Stomach (tissue), 4 donors: ENCODE results near the gene SUSD2.

ENCODE experiments used
- POLR2AphosphoS5 ChIP-seq, 3 donors: sonication (generic); formaldehyde crosslinking; IDR thresholded peaks; one replicate each; pipeline ENCODE4 v1.6.1; 2016; ENCODE audit warnings: antibody characterized with exemption in 3 of 3
- TF ChIP-seq, protein P1 (sequence below), 7 experiments: fragments of 450-650 bp in 4 of 7; fragments of 200-600 bp in 3 of 7; sonication (generic) in 3 of 7; IDR thresholded peaks; one replicate each; pipeline ENCODE4 v1.5.1; 2016 to 2019; ENCODE audit warnings: antibody characterized with exemption in 7 of 7, control low read depth in 2 of 7, mild to moderate bottlenecking in 1 of 7

DNA sequence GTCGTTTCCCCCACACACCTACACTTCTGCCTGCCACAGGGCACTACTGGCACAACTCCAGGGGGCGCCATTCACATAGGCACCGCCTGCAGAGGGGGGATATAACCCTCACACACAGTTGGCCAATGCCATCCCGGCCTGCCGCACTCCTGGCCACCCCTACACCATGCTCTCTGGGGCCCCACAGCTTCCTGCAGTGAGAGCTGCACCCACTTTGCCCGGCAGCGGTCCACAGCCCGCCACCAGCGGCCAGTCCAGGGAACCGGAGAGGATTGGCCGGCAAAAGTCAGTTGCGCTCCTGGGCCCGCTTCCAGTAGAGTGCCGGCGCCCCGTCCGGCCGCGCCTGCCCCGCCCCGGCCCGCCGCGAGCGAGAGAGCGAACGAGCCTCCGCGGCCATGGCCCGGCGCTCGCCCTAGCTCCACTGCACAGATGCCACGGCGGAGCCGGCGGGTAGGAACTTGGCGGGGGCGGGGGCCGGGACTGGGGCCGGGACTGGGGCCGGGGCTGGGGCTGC lies 25.6 kb upstream of the SUSD2 start:
- TF ChIP-seq, protein P1, sequence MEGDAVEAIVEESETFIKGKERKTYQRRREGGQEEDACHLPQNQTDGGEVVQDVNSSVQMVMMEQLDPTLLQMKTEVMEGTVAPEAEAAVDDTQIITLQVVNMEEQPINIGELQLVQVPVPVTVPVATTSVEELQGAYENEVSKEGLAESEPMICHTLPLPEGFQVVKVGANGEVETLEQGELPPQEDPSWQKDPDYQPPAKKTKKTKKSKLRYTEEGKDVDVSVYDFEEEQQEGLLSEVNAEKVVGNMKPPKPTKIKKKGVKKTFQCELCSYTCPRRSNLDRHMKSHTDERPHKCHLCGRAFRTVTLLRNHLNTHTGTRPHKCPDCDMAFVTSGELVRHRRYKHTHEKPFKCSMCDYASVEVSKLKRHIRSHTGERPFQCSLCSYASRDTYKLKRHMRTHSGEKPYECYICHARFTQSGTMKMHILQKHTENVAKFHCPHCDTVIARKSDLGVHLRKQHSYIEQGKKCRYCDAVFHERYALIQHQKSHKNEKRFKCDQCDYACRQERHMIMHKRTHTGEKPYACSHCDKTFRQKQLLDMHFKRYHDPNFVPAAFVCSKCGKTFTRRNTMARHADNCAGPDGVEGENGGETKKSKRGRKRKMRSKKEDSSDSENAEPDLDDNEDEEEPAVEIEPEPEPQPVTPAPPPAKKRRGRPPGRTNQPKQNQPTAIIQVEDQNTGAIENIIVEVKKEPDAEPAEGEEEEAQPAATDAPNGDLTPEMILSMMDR (IDR thresholded peaks at IDR 0.05) = peak in 4 of 7 experiments; percentile 24 to 37 (median 30)
- TF ChIP-seq POLR2AphosphoS5 (IDR thresholded peaks at IDR 0.05) = peak in 2 of 3 donors; percentile 26 to 45
